ENCODE data around the gene SDC3.

DNA sequence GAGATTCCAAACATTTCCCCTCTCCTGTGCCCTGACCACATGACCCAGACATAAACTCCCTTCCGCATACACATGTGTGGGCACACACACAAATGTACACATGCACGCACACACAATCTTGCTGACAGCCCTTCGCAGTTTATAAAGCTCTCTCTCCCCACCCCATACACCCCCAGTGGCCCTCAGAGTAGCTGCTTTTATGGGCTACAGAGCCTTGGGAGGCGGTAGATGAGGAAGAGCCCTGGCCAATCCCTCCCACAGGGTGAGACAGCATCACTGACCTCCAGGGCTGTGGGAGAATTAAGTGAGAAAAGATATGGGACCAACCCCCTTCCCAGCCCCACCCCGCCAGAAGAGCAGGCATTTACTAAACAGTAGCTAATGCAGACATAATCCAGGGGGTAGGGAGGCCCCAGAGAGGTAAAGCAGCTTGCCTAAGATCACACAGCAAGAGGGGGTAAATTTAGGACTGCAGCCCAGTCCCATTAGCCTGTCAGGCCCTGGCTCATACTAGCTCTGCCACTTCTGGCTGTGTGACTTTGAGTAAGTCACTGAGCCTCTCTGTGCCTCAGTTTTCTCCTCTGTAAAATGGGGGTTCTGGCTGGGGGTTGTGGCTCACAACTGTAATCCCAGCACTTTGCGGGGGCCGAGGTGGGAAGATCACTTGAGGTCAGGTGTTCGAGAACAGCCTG lies 5.1 kb downstream of the SDC3 start:
- TF ChIP-seq CTCF (IDR thresholded peaks at IDR 0.05; ENCODE audit: low read depth, low read length) = no peak
- TF ChIP-seq EZH2phosphoT487 (IDR thresholded peaks at IDR 0.05; ENCODE audit: low read depth) = no peak

Measured in OCI-LY3 (cell line).